Activated T-helper 2 cell treated with anti-CD3 and anti-CD28 coated beads, Interferon-gamma antibody, Interleukin-2, Interleukin-4, amounts not matched to agents 10 μg/mL and 5 μg/mL and 100 μg/mL, durations not matched to agents 14 hours and 24 hours and 36 hours (primary cell): ENCODE results near the gene YIF1B. TPM values are rescaled to one million over a fixed set of nuclear protein-coding genes. Genes with fewer than 3 reads are reported as not detected.

Experiments used
- DNase-seq: peaks from one replicate; pipeline ENCODE4 v3.0.0; 2021; ENCODE audit warnings: low spot score
- H3K27ac Mint-ChIP-seq: one replicate; pipeline ENCODE4 v1.8.0; 2021; ENCODE audit warnings: mixed read lengths
- H3K27me3 Mint-ChIP-seq: one replicate; pipeline ENCODE4 v1.8.0; 2021; ENCODE audit warnings: low read depth, mixed read lengths
- H3K36me3 Mint-ChIP-seq: one replicate; pipeline ENCODE4 v1.8.0; 2021; ENCODE audit warnings: low read depth, mixed read lengths
- H3K4me1 Mint-ChIP-seq: one replicate; pipeline ENCODE4 v1.8.0; 2021; ENCODE audit warnings: low read depth, mixed read lengths
- H3K4me3 Mint-ChIP-seq: one replicate; pipeline ENCODE4 v1.8.0; 2021; ENCODE audit warnings: low read depth, mild to moderate bottlenecking, moderate library complexity, mixed read lengths
- H3K9me3 Mint-ChIP-seq: one replicate; pipeline ENCODE4 v1.8.0; 2021; ENCODE audit warnings: mixed read lengths
- intact Hi-C: fragments of 100-400 bp; cut with micrococcal nuclease; formaldehyde crosslinking; loops from one replicate; pipeline ENCODE4 v1.15.1; 2023
- total RNA-seq: library from RNA; stranded (reverse); gene quantifications from 2 replicates; pipeline ENCODE4 v1.2.3, GENCODE V29; 2022

YIF1B gene
- total RNA-seq, 1 donor from 2014 or later: 106 TPM

GRCh38 chr19:38274739-38275138 is 41.0 kb downstream of the YIF1B start:
- peaks cover 11% of the 10 kb centered on the region for H3K36me3 Mint-ChIP-seq
- H3K4me3 Mint-ChIP-seq: no peak overlapping the region
- intact Hi-C loops: no loop called here
- H3K27ac Mint-ChIP-seq: no peak overlapping the region
- no peaks in the 10 kb centered on the region for H3K9me3 Mint-ChIP-seq
- H3K27me3 Mint-ChIP-seq: no peaks in the 10 kb centered on the region
- DNase-seq: no peak
- peaks cover 11% of the 10 kb centered on the region for H3K4me1 Mint-ChIP-seq

DNA sequence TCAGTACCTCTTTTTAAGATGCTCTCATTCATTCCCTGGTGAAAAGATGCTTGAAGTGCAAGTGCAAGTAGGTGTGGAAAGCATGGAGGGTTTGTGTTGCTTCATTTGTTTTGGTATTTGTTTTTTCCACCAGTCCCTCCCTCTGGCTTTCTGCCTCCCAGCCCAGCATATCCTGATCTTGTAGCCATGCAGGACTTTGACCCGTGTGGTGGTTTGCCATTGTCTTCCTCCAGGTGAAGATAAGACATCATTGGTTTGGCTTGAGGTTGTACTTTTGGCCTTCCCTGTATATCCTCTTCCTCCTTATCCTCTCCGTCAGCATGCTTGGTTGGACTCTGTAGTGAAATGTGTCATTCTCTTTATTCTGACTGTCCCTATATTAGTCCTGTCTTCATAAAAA is 42.2 kb downstream of the YIF1B start:
- intact Hi-C loops: no loop called here
- Mint-ChIP-seq H3K4me1 (peaks cover 13% of the 10 kb centered on the region), H3K9me3 (no peaks in the 10 kb centered on the region), H3K4me3 (no peak overlapping the region), H3K27me3 (no peaks in the 10 kb centered on the region), H3K27ac (no peak overlapping the region), H3K36me3 (peaks cover 11% of the 10 kb centered on the region)
- no peak for DNase-seq

DNA sequence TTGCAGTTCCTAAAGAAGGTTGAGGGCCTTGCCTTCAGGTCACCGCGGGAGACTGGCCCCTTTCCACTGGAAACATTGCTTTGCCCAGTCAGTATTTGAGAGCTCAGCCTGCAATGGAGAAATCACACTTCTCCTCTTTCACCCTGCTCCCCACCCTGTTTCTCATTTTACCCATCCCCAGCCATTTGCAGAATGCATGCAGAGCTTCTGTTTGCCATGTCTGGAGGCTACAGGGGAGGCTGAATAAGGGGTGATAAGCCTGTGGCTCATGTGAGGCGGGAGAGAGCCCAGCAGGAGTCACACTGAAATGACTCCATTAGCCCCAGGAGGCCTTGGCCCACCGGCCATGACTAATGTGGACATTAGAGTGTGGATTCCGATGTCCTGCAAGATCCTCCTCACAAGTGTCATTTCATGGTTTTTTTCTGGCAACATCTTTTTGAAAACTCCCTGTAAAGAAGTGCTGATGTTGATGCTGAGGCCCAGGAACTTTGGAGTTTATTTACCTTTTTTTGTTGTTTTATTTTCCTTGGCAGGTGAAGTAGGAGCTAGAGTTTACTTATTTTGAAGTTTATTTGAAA is 45.1 kb downstream of the YIF1B start:
- Mint-ChIP-seq H3K4me1 (peaks cover 37% of the 10 kb centered on the region), H3K27me3 (no peaks in the 10 kb centered on the region), H3K4me3 (no peak overlapping the region), H3K36me3 (peaks cover 14% of the 10 kb centered on the region), H3K9me3 (no peaks in the 10 kb centered on the region), H3K27ac (peak overlapping the region; percentile 39)
- intact Hi-C loops: no loop called here
- no peak for DNase-seq

- Mint-ChIP-seq H3K4me3 (no peak overlapping the region), H3K27me3 (no peaks in the 10 kb centered on the region), H3K9me3 (no peaks in the 10 kb centered on the region), H3K4me1 (peaks cover 50% of the 10 kb centered on the region), H3K36me3 (peaks cover 18% of the 10 kb centered on the region), H3K27ac (peak overlapping the region; percentile 3)
- intact Hi-C loops: no loop called here
- DNase-seq: no peak
Observed at GRCh38 chr19:38268539-38268938, 47.2 kb downstream of the YIF1B start.

- H3K27me3 Mint-ChIP-seq: no peaks in the 10 kb centered on the region
- peaks cover 18% of the 10 kb centered on the region for H3K36me3 Mint-ChIP-seq
- H3K4me3 Mint-ChIP-seq: no peak overlapping the region
- no peak for DNase-seq
- H3K4me1 Mint-ChIP-seq: peaks cover 55% of the 10 kb centered on the region
- intact Hi-C loops: no loop called here
- H3K9me3 Mint-ChIP-seq: no peaks in the 10 kb centered on the region
- H3K27ac Mint-ChIP-seq: peak overlapping the region; percentile 21
Observed at GRCh38 chr19:38267761-38268483, 47.8 kb downstream of the YIF1B start.

DNA sequence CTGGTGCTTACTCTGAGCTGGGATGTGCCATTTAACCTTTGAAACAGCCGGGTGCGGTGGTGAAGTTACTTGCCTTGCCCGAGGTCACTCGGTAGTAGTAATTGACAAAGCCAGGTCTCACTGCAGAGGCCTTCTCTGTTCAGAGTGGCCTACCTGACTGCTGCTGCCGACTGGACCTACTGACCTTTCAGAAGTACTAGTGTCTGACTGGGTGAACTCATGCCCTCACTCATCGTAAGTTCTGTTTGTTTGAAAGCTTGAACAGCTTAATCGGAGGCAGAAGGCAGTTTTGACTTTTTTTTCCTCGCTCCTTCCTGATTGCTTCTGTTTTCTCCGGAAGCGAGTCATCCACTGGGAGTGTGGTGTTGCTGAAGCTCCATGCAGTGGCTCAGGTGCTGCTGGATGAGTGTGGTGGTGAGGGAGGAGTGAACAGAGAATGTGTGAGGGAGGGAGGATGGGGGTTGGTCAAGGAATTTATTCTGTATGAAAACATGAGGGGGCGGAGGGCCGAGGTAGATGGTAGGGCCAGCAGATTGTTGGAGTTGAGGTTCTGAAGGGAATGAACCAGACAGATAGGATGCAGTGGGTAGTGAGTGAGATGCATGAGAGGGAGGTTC is 48.7 kb downstream of the YIF1B start:
- peak overlapping the region; percentile 67 for H3K27ac Mint-ChIP-seq
- H3K4me1 Mint-ChIP-seq: peaks cover 58% of the 10 kb centered on the region
- no peak for DNase-seq
- peak overlapping the region; percentile 26 for H3K4me3 Mint-ChIP-seq
- H3K36me3 Mint-ChIP-seq: peaks cover 18% of the 10 kb centered on the region
- intact Hi-C loops: no loop called here
- H3K27me3 Mint-ChIP-seq: no peaks in the 10 kb centered on the region
- no peaks in the 10 kb centered on the region for H3K9me3 Mint-ChIP-seq

GRCh38 chr19:38265921-38266429 is 49.8 kb downstream of the YIF1B start:
- Mint-ChIP-seq H3K9me3 (no peaks in the 10 kb centered on the region), H3K27ac (peak overlapping the region; percentile 97), H3K4me3 (peak overlapping the region; percentile 95), H3K4me1 (peaks cover 58% of the 10 kb centered on the region), H3K27me3 (no peaks in the 10 kb centered on the region), H3K36me3 (peaks cover 17% of the 10 kb centered on the region)
- intact Hi-C loops: loop anchor here (2.0 kb wide), 2 partner anchors 15 to 51 kb away; no protein-coding TSS in a partner anchor
- DNase-seq: no peak

DNA sequence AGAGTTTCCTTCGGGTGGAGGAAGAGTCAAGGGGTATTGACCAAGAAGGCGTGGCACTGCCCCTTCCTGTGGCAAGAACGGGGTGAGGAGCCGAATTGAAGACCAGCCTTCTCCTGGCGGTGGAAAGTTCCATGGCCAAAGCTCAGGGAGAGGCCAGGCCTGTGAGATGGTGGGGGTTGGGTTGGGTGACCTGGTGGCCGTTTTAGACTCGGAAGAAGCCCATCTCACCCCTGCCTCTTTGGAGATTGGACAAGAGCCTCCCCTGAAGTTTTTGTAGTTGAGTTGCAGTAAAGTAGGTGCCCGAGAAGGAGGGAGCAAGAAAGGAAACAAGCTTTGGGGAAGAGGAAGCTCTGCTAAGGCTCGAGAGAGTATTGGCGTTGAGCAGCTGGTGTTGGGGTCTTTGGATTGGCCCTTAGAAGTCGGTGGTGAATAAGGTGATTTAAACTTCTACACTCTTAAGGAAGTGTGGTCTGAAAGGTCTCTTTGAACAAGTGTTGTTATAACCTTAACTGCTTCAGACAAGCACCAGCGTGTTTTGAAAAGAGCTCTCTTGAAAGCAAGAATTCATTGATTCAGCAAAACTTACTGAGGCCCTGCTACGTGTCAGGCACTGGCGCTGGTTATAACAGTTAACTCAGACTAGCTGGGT is 50.4 kb downstream of the YIF1B start:
- Mint-ChIP-seq H3K4me3 (peak overlapping the region; percentile 95), H3K27ac (peak overlapping the region; percentile 97), H3K27me3 (no peaks in the 10 kb centered on the region), H3K4me1 (peaks cover 52% of the 10 kb centered on the region), H3K36me3 (peaks cover 14% of the 10 kb centered on the region), H3K9me3 (no peaks in the 10 kb centered on the region)
- intact Hi-C loops: loop anchor here (2.0 kb wide), 2 partner anchors 15 to 51 kb away; no protein-coding TSS in a partner anchor
- DNase-seq: no peak

GRCh38 chr19:38264486-38265212 is 51.1 kb downstream of the YIF1B start, which contains the start of gene SPINT2:
Gene SPINT2, plus strand, starts transcription at chr19:38264573. Its CDS starts 320 bp downstream, at chr19:38264893.
- DNase-seq: no peak
- no peaks in the 10 kb centered on the region for H3K9me3 Mint-ChIP-seq
- H3K27ac Mint-ChIP-seq: peak within 1 kb of the TSS; percentile 98

GRCh38 chr19:38263689-38264485 is 51.9 kb downstream of the YIF1B start:
- H3K27ac Mint-ChIP-seq: peak overlapping the region; percentile 98
- peak; percentile 75 for DNase-seq
- peaks cover 10% of the 10 kb centered on the region for H3K36me3 Mint-ChIP-seq
- peak overlapping the region; percentile 95 for H3K4me3 Mint-ChIP-seq
- peaks cover 50% of the 10 kb centered on the region for H3K4me1 Mint-ChIP-seq
- intact Hi-C loops: loop anchor here (1.0 to 2.0 kb wide), 3 partner anchors 8 to 53 kb away; partner anchors contain the start of gene PPP1R14A
- no peaks in the 10 kb centered on the region for H3K9me3 Mint-ChIP-seq
- no peaks in the 10 kb centered on the region for H3K27me3 Mint-ChIP-seq

More at GRCh38 chr19:38264486-38265212, 51.1 kb downstream of the YIF1B start, which contains the start of gene SPINT2:
- H3K4me3 Mint-ChIP-seq: peak within 1 kb of the TSS; percentile 95
- peaks cover 10% of the 10 kb centered on the region for H3K36me3 Mint-ChIP-seq
- H3K4me1 Mint-ChIP-seq: peaks cover 47% of the 10 kb centered on the region
- intact Hi-C loops: loop anchor here (1.0 to 2.0 kb wide), 3 partner anchors 8 to 52 kb away; partner anchors contain the start of gene PPP1R14A
- no peaks in the 10 kb centered on the region for H3K27me3 Mint-ChIP-seq

DNA sequence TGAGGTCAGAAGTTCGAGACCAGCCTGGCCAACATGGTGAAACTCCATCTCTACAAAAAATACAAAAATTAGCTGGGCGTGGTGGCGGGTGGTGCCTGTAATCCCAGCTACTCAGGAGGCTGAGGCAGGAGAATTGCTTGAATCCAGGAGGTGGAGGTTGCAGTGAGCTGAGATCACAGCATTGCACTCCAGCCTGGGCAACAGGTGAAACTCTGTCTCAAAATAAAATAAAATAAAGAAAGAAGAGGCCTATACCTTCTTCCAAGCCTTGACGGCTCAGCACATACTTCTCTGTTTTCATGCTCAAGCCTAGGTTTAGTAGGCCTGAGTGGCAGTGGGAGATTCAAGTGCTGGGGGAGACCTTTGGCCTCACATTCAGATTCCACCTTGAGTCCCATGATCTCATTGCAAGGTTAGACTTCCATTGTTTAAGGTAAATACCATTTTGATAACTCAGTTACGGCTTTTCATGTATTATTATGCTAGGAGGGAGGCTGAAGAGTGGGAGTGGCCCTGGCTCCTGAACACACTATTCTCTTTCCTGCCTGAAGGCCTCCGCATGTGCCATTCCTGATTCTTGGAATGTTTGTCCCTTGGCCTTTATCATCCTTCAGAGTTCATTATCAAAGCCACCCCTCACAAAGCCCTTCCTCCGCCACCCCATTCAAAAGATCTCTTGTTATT is 53.0 kb downstream of the YIF1B start:
- H3K36me3 Mint-ChIP-seq: peaks cover 10% of the 10 kb centered on the region
- no peaks in the 10 kb centered on the region for H3K27me3 Mint-ChIP-seq
- peak overlapping the region; percentile 68 for H3K4me3 Mint-ChIP-seq
- DNase-seq: no peak
- H3K9me3 Mint-ChIP-seq: no peaks in the 10 kb centered on the region
- peak overlapping the region; percentile 98 for H3K27ac Mint-ChIP-seq
- intact Hi-C loops: no loop called here
- peaks cover 44% of the 10 kb centered on the region for H3K4me1 Mint-ChIP-seq
